Mammary epithelial cell (primary cell): ENCODE measurements around the gene MYL3.

Experiments
- CTCF ChIP-seq, 2 donors: IDR thresholded peaks in 1 of 2; conservative IDR thresholded peaks in 1 of 2; 2 replicates each; pipeline ENCODE4 v1.5.1; 2011 to 2012; ENCODE audit warnings: inconsistent platforms in 2 of 2, low read length in 2 of 2, mild to moderate bottlenecking in 2 of 2, control low read depth in 1 of 2, low read depth in 1 of 2; ENCODE audit not compliant: insufficient read depth in 1 of 2; ENCODE audit errors: extremely low read depth in 1 of 2
- EZH2 ChIP-seq: IDR thresholded peaks from 2 replicates; pipeline ENCODE4 v1.6.1; 2012; ENCODE audit warnings: low read length, inconsistent platforms, borderline replicate concordance

- TF ChIP-seq CTCF (conservative IDR thresholded peaks at IDR 0.05 in 1 of 2, IDR thresholded peaks at IDR 0.05 in 1 of 2; ENCODE audit: extremely low read depth in 1 of 2, insufficient read depth in 1 of 2, low read depth in 1 of 2, low read length in 2 of 2) = no peak
- no peak for TF ChIP-seq EZH2
Measured at GRCh38 chr3:46901591-46902187, 38.4 kb upstream of the MYL3 start.
